ENCODE measurements around the gene FLNB. TPM values are rescaled to one million over a fixed set of nuclear protein-coding genes. Genes with fewer than 3 reads are reported as not detected.

The FLNB gene
- total and polyA plus RNA-seq, 9 of the 15 experiments (the other 6 are each of a cell fraction or from before 2014, with no cell fraction given), result 9.4 to 48.1 (median 25.6) TPM

GRCh38 chr3:58023531-58023930, 15.3 kb downstream of the FLNB start:
- no peak for ATAC-seq
- ChIA-PET CTCF (ENCODE audit: low intra/inter-chr PET ratio) (no interaction called here), POLR2A (interaction anchor here (0.5 to 1.2 kb wide), 4 partner anchors 8 to 22 kb away, joined by 3 to 5 read pairs (median 4); no protein-coding TSS in a partner anchor)
- BruUV-seq (replicated peaks), result no TSS peak
- H3K4me1 ChIP-seq (replicated peaks in 1 of 2; ENCODE audit: control insufficient read depth in 2 of 2, insufficient read depth in 2 of 2, low read length in 2 of 2), result peaks cover 0 to 9% of the 10 kb centered on the region in 2 experiments; a peak in 2 of 5 replicates
- no peak overlapping the region for H3K27ac ChIP-seq (ENCODE audit: extremely low read depth, low read depth, low read length)
- in situ Hi-C loops (cut with MboI), result loop anchor here (25.0 kb wide), 1 partner anchor 139 kb away; no protein-coding TSS in a partner anchor
- H3K9me1 ChIP-seq (ENCODE audit: control insufficient read depth, insufficient read depth, low read length), result peaks cover 2% of the 10 kb centered on the region
- H3K4me3 ChIP-seq, result no peak overlapping the region
- no peaks in the 10 kb centered on the region; the same call in 2 of the 3 replicates for H3K36me3 ChIP-seq (ENCODE audit: control insufficient read depth, insufficient read depth, low read length)
- no peaks in the 10 kb centered on the region for H3K9me3 ChIP-seq (replicated peaks; ENCODE audit: control insufficient read depth, insufficient read depth, low read depth, low read length)
- H3K79me2 ChIP-seq (ENCODE audit: control insufficient read depth, insufficient read depth, low read length), result peaks cover 53% of the 10 kb centered on the region
- intact Hi-C loops (cut with micrococcal nuclease), result loop anchor here (5.0 kb wide), 1 partner anchor 39 kb away; no protein-coding TSS in a partner anchor
- no peak overlapping the region for H3K9ac ChIP-seq (ENCODE audit: insufficient read depth in 1 of 2, low read depth in 2 of 2, low read length in 2 of 2)
- 72% methylated on average over 2 of the region's 2 CpGs for WGBS (ENCODE audit: insufficient coverage, low coverage, missing lambda C conversion rate)
- no peaks in the 10 kb centered on the region for H3K27me3 ChIP-seq (ENCODE audit: control insufficient read depth in 2 of 2, insufficient read depth in 2 of 2, low read length in 2 of 2)
- H2AFZ ChIP-seq (ENCODE audit: low read depth, low read length), result no peak overlapping the region
- FAIRE-seq, result no peak
- H4K20me1 ChIP-seq (replicated peaks; ENCODE audit: control insufficient read depth, insufficient read depth, low read length), result peaks cover 11% of the 10 kb centered on the region
- no peak overlapping the region for H3K4me2 ChIP-seq (ENCODE audit: insufficient read depth, low read length)
- no peak for DNase-seq (ENCODE audit: extremely low read depth in 1 of 4, low spot score in 3 of 4)
- no peak for TF ChIP-seq XRCC4 (IDR thresholded peaks at IDR 0.05; ENCODE audit: extremely low read depth, insufficient read depth, insufficient read length)
- TF ChIP-seq KDM2B (CRISPR knock-in tag; IDR thresholded peaks at IDR 0.05), result no peak
- TF ChIP-seq FOXA1 (IDR thresholded peaks at IDR 0.05; ENCODE audit: borderline replicate concordance), result no peak
- no peak for TF ChIP-seq ZBTB43 (CRISPR knock-in tag; IDR thresholded peaks at IDR 0.05)
- no peak for TF ChIP-seq NUFIP1 (IDR thresholded peaks at IDR 0.05; ENCODE audit: partially characterized antibody)
- no peak for TF ChIP-seq RREB1 (CRISPR knock-in tag; IDR thresholded peaks at IDR 0.05)
- no peak for TF ChIP-seq RAD51 (IDR thresholded peaks at IDR 0.05; ENCODE audit: borderline replicate concordance, low read depth)
- no peak for TF ChIP-seq NCOA6 (IDR thresholded peaks at IDR 0.05)
- no peak for TF ChIP-seq PRDM10 (IDR thresholded peaks at IDR 0.05; ENCODE audit: partially characterized antibody)

All from K562 (cell line).